ENCODE results near the gene C16orf96. TPM values are rescaled to one million over a fixed set of nuclear protein-coding genes. Genes with fewer than 3 reads are reported as not detected.

The C16orf96 gene
- total RNA-seq, 2 donors from 2014 or later, result 0.08 TPM; not detected in 1

DNA sequence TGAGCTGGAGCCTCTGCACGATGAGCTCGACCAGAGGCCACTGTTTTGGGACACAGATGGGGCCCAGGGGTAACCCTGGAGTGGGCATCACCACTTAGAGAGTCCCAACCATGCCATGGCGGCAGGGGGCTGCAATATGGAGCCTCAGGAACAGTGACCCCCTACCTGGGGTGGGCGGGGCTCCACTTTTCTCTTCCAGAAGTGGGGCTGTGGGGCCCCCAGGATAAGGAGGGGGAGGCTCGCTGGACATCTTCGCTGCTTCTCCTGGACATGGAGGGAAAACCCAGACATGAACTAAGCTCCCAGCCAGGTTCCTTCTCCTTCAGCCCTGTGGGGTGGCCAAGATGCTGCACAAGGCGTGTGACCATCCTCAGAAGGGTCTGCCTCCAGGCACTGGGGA lies 42.3 kb upstream of the C16orf96 start:
- H3K4me1 ChIP-seq, result peaks cover 8% of the 10 kb centered on the region
- no peak overlapping the region for H3K4me3 ChIP-seq
- no peak overlapping the region for H3K9ac ChIP-seq (ENCODE audit: low read depth in 2 of 2, low read length in 2 of 2)
- TF ChIP-seq, protein P1, sequence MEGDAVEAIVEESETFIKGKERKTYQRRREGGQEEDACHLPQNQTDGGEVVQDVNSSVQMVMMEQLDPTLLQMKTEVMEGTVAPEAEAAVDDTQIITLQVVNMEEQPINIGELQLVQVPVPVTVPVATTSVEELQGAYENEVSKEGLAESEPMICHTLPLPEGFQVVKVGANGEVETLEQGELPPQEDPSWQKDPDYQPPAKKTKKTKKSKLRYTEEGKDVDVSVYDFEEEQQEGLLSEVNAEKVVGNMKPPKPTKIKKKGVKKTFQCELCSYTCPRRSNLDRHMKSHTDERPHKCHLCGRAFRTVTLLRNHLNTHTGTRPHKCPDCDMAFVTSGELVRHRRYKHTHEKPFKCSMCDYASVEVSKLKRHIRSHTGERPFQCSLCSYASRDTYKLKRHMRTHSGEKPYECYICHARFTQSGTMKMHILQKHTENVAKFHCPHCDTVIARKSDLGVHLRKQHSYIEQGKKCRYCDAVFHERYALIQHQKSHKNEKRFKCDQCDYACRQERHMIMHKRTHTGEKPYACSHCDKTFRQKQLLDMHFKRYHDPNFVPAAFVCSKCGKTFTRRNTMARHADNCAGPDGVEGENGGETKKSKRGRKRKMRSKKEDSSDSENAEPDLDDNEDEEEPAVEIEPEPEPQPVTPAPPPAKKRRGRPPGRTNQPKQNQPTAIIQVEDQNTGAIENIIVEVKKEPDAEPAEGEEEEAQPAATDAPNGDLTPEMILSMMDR (IDR thresholded peaks at IDR 0.05), result no peak
- H3K27ac ChIP-seq, result peak overlapping the region; percentile 10
- no peak for DNase-seq
- H3K9me3 ChIP-seq, result no peaks in the 10 kb centered on the region
- no peaks in the 10 kb centered on the region for H3K27me3 ChIP-seq
- H3K36me3 ChIP-seq, result no peaks in the 10 kb centered on the region
- intact Hi-C loops (cut with DNase I), result no loop called here

DNA sequence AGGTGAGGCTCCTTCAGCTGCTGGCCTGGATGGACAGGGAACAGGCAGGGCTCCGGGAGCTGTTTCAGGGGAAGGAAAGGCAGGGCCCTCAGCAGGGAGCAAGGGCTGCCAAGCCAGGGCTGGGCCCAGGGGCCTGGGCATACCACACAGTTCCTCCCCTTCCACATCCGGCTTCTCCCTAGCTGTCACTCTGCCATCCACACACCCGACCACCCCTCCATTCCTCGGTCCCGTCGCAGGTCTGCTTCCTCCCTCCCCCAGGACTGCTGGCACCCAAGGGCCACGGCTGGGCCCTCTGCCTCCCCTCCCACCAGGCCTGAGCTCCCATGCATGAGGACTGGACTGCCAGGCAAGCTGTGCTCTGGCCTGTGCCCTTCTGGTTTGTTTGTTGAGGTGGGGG lies 41.5 kb upstream of the C16orf96 start:
- TF ChIP-seq, protein P1 (IDR thresholded peaks at IDR 0.05), result no peak
- Histone ChIP-seq H3K9ac (ENCODE audit: low read depth in 2 of 2, low read length in 2 of 2) (peak overlapping the region; percentile 51 to 57), H3K9me3 (no peaks in the 10 kb centered on the region), H3K36me3 (no peaks in the 10 kb centered on the region), H3K27me3 (no peaks in the 10 kb centered on the region), H3K27ac (peak overlapping the region; percentile 10), H3K4me3 (no peak overlapping the region), H3K4me1 (peaks cover 8% of the 10 kb centered on the region)
- intact Hi-C loops (cut with DNase I), result no loop called here
- DNase-seq, result no peak

DNA sequence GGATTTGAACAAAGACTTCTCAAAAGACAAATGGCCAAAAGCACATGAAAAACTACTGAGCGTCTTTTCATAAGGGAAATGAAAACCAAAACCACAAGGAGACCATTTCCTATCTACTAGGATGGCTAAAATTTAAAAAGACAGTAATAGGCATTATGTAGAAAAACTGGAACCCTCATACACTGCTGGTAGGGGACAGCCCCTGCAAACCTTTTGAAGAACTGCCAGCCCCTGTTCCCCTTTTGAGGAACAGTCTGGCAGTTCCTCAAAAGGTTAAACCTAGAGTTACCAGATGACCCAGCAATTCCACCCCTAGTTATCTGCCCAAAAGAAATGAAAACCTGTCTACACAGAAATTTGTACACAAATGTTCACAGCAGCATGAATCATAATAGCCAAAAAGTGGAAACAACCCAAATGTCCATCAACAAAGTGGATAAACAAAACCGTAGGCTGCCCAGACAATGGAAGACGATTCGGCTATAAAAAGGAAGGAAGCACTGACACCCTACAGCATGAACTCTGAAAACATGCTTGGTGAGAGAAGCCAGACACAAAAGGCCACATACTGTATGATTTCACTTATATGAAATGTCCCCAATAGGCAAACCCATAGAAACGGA lies 40.4 kb upstream of the C16orf96 start:
- no peak for DNase-seq
- intact Hi-C loops (cut with DNase I), result no loop called here
- Histone ChIP-seq H3K36me3 (no peaks in the 10 kb centered on the region), H3K27me3 (no peaks in the 10 kb centered on the region), H3K4me1 (peaks cover 8% of the 10 kb centered on the region), H3K9me3 (no peaks in the 10 kb centered on the region), H3K9ac (ENCODE audit: low read depth in 2 of 2, low read length in 2 of 2) (no peak overlapping the region), H3K4me3 (no peak overlapping the region), H3K27ac (peak overlapping the region; percentile 10)
- TF ChIP-seq, protein P1 (IDR thresholded peaks at IDR 0.05), result no peak

DNA sequence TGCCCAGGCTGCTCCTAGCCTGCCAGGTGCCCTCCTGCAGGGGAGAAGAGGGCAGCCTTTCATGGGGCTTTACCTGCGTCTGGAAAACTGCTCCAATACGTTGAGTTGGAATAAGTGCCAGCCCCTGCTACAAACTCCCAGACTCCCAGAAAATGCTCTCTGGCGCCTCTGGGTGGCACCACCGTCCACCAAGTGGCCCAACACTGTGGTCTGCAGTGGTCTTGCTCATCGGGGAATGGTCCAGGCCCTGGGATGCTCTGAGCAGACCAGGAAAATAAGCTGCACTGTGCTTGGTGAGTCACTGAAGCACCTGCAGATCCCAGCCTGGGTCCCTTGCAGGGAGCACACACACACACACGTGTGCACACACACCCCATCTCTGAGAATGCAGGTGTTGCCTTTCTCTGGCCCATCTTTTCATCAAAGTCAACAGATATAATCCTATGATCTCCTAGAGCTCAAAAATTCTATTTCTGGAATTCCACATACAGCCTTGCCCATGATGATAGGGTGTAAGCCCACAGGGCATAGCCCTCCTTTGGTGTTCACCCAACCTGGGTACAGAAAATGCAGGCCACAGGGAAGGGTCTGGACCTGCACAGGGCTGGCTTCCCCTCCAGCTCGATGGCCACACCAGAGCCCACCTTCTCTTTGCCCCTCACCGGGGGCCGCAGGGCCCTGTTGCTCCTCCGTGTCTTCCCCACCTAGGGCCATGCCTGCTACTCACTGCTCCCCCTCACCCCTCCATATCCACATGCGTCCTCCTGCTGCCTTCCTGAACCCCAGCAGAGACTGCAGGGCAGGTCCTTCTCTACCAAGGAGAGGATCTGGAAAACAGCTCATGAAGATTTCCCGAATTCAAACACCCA lies 38.1 kb upstream of the C16orf96 start:
- intact Hi-C loops (cut with DNase I), result no loop called here
- Histone ChIP-seq H3K36me3 (no peaks in the 10 kb centered on the region), H3K27me3 (no peaks in the 10 kb centered on the region), H3K4me1 (no peaks in the 10 kb centered on the region), H3K9ac (ENCODE audit: low read depth in 2 of 2, low read length in 2 of 2) (no peak overlapping the region), H3K27ac (no peak overlapping the region), H3K4me3 (no peak overlapping the region), H3K9me3 (no peaks in the 10 kb centered on the region)
- TF ChIP-seq, protein P1 (IDR thresholded peaks at IDR 0.05), result peak; percentile 36
- no peak for DNase-seq

DNA sequence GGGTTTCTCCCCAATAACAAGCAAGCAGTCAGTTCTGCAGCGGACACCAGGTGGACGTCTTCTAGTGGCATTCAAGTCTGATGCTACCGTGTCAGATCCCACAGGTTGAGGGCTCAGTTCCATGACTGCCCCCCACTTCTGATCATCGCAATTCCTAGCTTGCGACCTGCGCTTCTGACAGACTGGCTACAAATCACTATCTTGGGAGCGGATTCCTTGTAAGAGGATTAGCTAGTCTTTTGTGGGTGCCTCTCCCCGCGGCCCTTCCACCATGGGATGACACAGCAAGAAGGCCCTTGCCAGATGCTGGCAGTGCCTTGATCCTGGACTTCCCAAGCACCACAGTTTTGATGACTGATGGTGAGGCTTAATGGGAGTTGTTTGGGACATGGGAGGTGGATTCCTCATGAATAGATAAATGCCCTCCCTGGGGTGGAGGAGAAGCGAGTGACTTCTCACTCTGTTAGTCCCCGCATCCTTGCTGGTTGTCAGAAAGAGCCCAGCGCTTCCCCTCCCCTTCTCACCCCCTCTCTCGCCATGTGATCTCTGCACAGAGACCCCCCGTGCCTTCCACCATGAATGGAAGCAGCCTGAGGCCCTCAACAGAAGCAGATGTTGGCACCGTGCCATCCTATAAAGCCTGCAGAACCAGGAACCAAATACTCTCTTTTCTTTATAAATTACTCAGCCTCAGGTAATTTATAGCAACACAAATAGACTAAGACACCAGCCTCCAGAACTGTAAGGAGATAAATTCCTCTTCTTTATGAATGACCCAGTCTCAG lies 36.7 kb upstream of the C16orf96 start:
- no peaks in the 10 kb centered on the region for H3K4me1 ChIP-seq

More for the DNA sequence above, 36.7 kb upstream of the C16orf96 start:
- Histone ChIP-seq H3K27me3 (no peaks in the 10 kb centered on the region), H3K4me3 (no peak overlapping the region), H3K36me3 (no peaks in the 10 kb centered on the region), H3K9ac (ENCODE audit: low read depth in 2 of 2, low read length in 2 of 2) (no peak overlapping the region), H3K27ac (no peak overlapping the region), H3K9me3 (no peaks in the 10 kb centered on the region)
- DNase-seq, result no peak
- intact Hi-C loops (cut with DNase I), result no loop called here
- TF ChIP-seq, protein P1 (IDR thresholded peaks at IDR 0.05), result no peak

All from colonic mucosa (tissue), 4 donors.